ENCODE data around the gene PLA2G2C.

PLA2G2C gene

GRCh38 chr1:20216574-20216973 lies 30.3 kb upstream of the PLA2G2C start:
- DNase-seq (ENCODE audit: low spot score), result peak; percentile 71
- in situ Hi-C loops (cut with MboI; ENCODE audit: low pct_unique_long_range_greater_than_20kb, low sequenced_read_pairs, unreplicated experiment), result loop anchor here (10.0 kb wide), 1 partner anchor 278 kb away; no protein-coding TSS in a partner anchor
- TF ChIP-seq CTCF (IDR thresholded peaks at IDR 0.05; ENCODE audit: extremely low read depth, insufficient read depth, missing control alignments), result peak; percentile 63

GRCh38 chr1:20215716-20216115 lies 29.4 kb upstream of the PLA2G2C start:
- TF ChIP-seq CTCF (IDR thresholded peaks at IDR 0.05; ENCODE audit: extremely low read depth, insufficient read depth, missing control alignments), result no peak
- DNase-seq (ENCODE audit: low spot score), result no peak
- in situ Hi-C loops (cut with MboI; ENCODE audit: low pct_unique_long_range_greater_than_20kb, low sequenced_read_pairs, unreplicated experiment), result loop anchor here (10.0 kb wide), 1 partner anchor 279 kb away; no protein-coding TSS in a partner anchor

GRCh38 chr1:20212685-20213331 lies 26.5 kb upstream of the PLA2G2C start:
- in situ Hi-C loops (cut with MboI; ENCODE audit: low pct_unique_long_range_greater_than_20kb, low sequenced_read_pairs, unreplicated experiment), result loop anchor here (10.0 kb wide), 1 partner anchor 282 kb away; no protein-coding TSS in a partner anchor
- DNase-seq (ENCODE audit: low spot score), result peak; percentile 66
- TF ChIP-seq CTCF (IDR thresholded peaks at IDR 0.05; ENCODE audit: extremely low read depth, insufficient read depth, missing control alignments), result peak; percentile 58

GRCh38 chr1:20212085-20212684 lies 25.9 kb upstream of the PLA2G2C start:
- no peak for DNase-seq (ENCODE audit: low spot score)
- no peak for TF ChIP-seq CTCF (IDR thresholded peaks at IDR 0.05; ENCODE audit: extremely low read depth, insufficient read depth, missing control alignments)
- in situ Hi-C loops (cut with MboI; ENCODE audit: low pct_unique_long_range_greater_than_20kb, low sequenced_read_pairs, unreplicated experiment), result loop anchor here (10.0 kb wide), 1 partner anchor 283 kb away; no protein-coding TSS in a partner anchor

GRCh38 chr1:20211511-20211931 lies 25.2 kb upstream of the PLA2G2C start:
- no peak for TF ChIP-seq CTCF (IDR thresholded peaks at IDR 0.05; ENCODE audit: extremely low read depth, insufficient read depth, missing control alignments)
- no peak for DNase-seq (ENCODE audit: low spot score)
- in situ Hi-C loops (cut with MboI; ENCODE audit: low pct_unique_long_range_greater_than_20kb, low sequenced_read_pairs, unreplicated experiment), result loop anchor here (10.0 kb wide), 1 partner anchor 283 kb away; no protein-coding TSS in a partner anchor

GRCh38 chr1:20210736-20211460 lies 24.6 kb upstream of the PLA2G2C start:
- no peak for TF ChIP-seq CTCF (IDR thresholded peaks at IDR 0.05; ENCODE audit: extremely low read depth, insufficient read depth, missing control alignments)
- in situ Hi-C loops (cut with MboI; ENCODE audit: low pct_unique_long_range_greater_than_20kb, low sequenced_read_pairs, unreplicated experiment), result loop anchor here (10.0 kb wide), 1 partner anchor 284 kb away; no protein-coding TSS in a partner anchor
- DNase-seq (ENCODE audit: low spot score), result no peak
